Activated CD4-positive, alpha-beta T cell treated with anti-CD3 and anti-CD28 coated beads, Interleukin-2, amount 10 ng/mL, durations not matched to agents 24 days and 14 days (primary cell): ENCODE results near the gene CLTCL1. TPM values are rescaled to one million over a fixed set of nuclear protein-coding genes. Genes with fewer than 3 reads are reported as not detected.

ENCODE experiments used
- DNase-seq: peaks from one replicate; pipeline ENCODE4 v3.0.0; 2022
- H3K27ac Mint-ChIP-seq: one replicate; pipeline ENCODE4 v1.8.0; 2022; ENCODE audit warnings: mild to moderate bottlenecking, mixed read lengths
- H3K27me3 Mint-ChIP-seq: one replicate; pipeline ENCODE4 v1.8.0; 2022; ENCODE audit warnings: mixed read lengths
- H3K36me3 Mint-ChIP-seq: one replicate; pipeline ENCODE4 v1.8.0; 2022; ENCODE audit warnings: low read depth, mild to moderate bottlenecking, mixed read lengths
- H3K4me1 Mint-ChIP-seq: one replicate; pipeline ENCODE4 v1.8.0; 2021; ENCODE audit warnings: mixed read lengths
- H3K4me3 Mint-ChIP-seq: one replicate; pipeline ENCODE4 v1.8.0; 2022; ENCODE audit warnings: mild to moderate bottlenecking, moderate library complexity, mixed read lengths
- H3K9me3 Mint-ChIP-seq: one replicate; pipeline ENCODE4 v1.8.0; 2021; ENCODE audit warnings: mixed read lengths
- intact Hi-C: fragments of 100-400 bp; cut with micrococcal nuclease; formaldehyde crosslinking; loops from one replicate; pipeline ENCODE4 v1.15.1; 2023
- total RNA-seq: library from RNA; stranded (reverse); gene quantifications from 2 replicates; pipeline ENCODE4 v1.2.3, GENCODE V29; 2022

The CLTCL1 gene
- total RNA-seq, 1 donor from 2014 or later, result 1.3 TPM

- no peak for DNase-seq
- H3K36me3 Mint-ChIP-seq, result peaks cover 42% of the 10 kb centered on the region
- intact Hi-C loops, result no loop called here
- no peak overlapping the region for H3K4me3 Mint-ChIP-seq
- no peaks in the 10 kb centered on the region for H3K27me3 Mint-ChIP-seq
- peaks cover 2% of the 10 kb centered on the region for H3K4me1 Mint-ChIP-seq
- no peak overlapping the region for H3K27ac Mint-ChIP-seq
- H3K9me3 Mint-ChIP-seq, result no peaks in the 10 kb centered on the region
Measured at GRCh38 chr22:19138217-19139000, 153.1 kb downstream of the CLTCL1 start.

- no peak for DNase-seq
- no peaks in the 10 kb centered on the region for H3K4me1 Mint-ChIP-seq
- H3K27ac Mint-ChIP-seq, result no peak overlapping the region
- H3K9me3 Mint-ChIP-seq, result no peaks in the 10 kb centered on the region
- H3K36me3 Mint-ChIP-seq, result peaks cover 43% of the 10 kb centered on the region
- H3K4me3 Mint-ChIP-seq, result no peak overlapping the region
- no peaks in the 10 kb centered on the region for H3K27me3 Mint-ChIP-seq
- intact Hi-C loops, result no loop called here
Measured at GRCh38 chr22:19137384-19138216, 153.9 kb downstream of the CLTCL1 start.

GRCh38 chr22:19136915-19137314 lies 154.6 kb downstream of the CLTCL1 start:
- no peak overlapping the region for H3K27ac Mint-ChIP-seq
- peaks cover 41% of the 10 kb centered on the region for H3K36me3 Mint-ChIP-seq
- H3K4me1 Mint-ChIP-seq, result no peaks in the 10 kb centered on the region
- H3K4me3 Mint-ChIP-seq, result no peak overlapping the region
- H3K27me3 Mint-ChIP-seq, result no peaks in the 10 kb centered on the region
- no peak for DNase-seq
- intact Hi-C loops, result no loop called here
- no peaks in the 10 kb centered on the region for H3K9me3 Mint-ChIP-seq

- Mint-ChIP-seq H3K4me1 (no peaks in the 10 kb centered on the region), H3K27me3 (no peaks in the 10 kb centered on the region), H3K4me3 (no peak overlapping the region), H3K36me3 (peaks cover 28% of the 10 kb centered on the region), H3K9me3 (no peaks in the 10 kb centered on the region), H3K27ac (no peak overlapping the region)
- DNase-seq, result no peak
- intact Hi-C loops, result no loop called here
Measured at GRCh38 chr22:19134874-19135273, 156.6 kb downstream of the CLTCL1 start.

GRCh38 chr22:19134176-19134831 lies 157.2 kb downstream of the CLTCL1 start:
- Mint-ChIP-seq H3K27ac (no peak overlapping the region), H3K27me3 (no peaks in the 10 kb centered on the region), H3K9me3 (no peaks in the 10 kb centered on the region), H3K36me3 (peaks cover 26% of the 10 kb centered on the region), H3K4me1 (no peaks in the 10 kb centered on the region), H3K4me3 (no peak overlapping the region)
- DNase-seq, result no peak
- intact Hi-C loops, result no loop called here

- Mint-ChIP-seq H3K27ac (no peak overlapping the region), H3K4me3 (no peak overlapping the region)
Measured at GRCh38 chr22:19133561-19133960, 158.0 kb downstream of the CLTCL1 start.

GRCh38 chr22:19132693-19133400 lies 158.7 kb downstream of the CLTCL1 start:
- H3K4me1 Mint-ChIP-seq, result no peaks in the 10 kb centered on the region
- DNase-seq, result no peak
- H3K27me3 Mint-ChIP-seq, result no peaks in the 10 kb centered on the region
- no peak overlapping the region for H3K4me3 Mint-ChIP-seq
- no peaks in the 10 kb centered on the region for H3K9me3 Mint-ChIP-seq
- peaks cover 22% of the 10 kb centered on the region for H3K36me3 Mint-ChIP-seq
- H3K27ac Mint-ChIP-seq, result no peak overlapping the region
- intact Hi-C loops, result no loop called here

More at GRCh38 chr22:19133561-19133960, 158.0 kb downstream of the CLTCL1 start:
- Mint-ChIP-seq H3K36me3 (peaks cover 23% of the 10 kb centered on the region), H3K4me1 (no peaks in the 10 kb centered on the region), H3K27me3 (no peaks in the 10 kb centered on the region), H3K9me3 (no peaks in the 10 kb centered on the region)
- intact Hi-C loops, result no loop called here
- no peak for DNase-seq

- intact Hi-C loops, result no loop called here
- peaks cover 20% of the 10 kb centered on the region for H3K36me3 Mint-ChIP-seq
- no peak overlapping the region for H3K4me3 Mint-ChIP-seq
- no peak for DNase-seq
- no peaks in the 10 kb centered on the region for H3K4me1 Mint-ChIP-seq
- H3K27ac Mint-ChIP-seq, result no peak overlapping the region
- no peaks in the 10 kb centered on the region for H3K9me3 Mint-ChIP-seq
- no peaks in the 10 kb centered on the region for H3K27me3 Mint-ChIP-seq
Measured at GRCh38 chr22:19132153-19132552, 159.4 kb downstream of the CLTCL1 start.

- DNase-seq, result no peak
- peaks cover 16% of the 10 kb centered on the region for H3K36me3 Mint-ChIP-seq
- intact Hi-C loops, result no loop called here
- no peaks in the 10 kb centered on the region for H3K27me3 Mint-ChIP-seq
- H3K4me3 Mint-ChIP-seq, result no peak overlapping the region
- H3K27ac Mint-ChIP-seq, result no peak overlapping the region
- no peaks in the 10 kb centered on the region for H3K4me1 Mint-ChIP-seq
- no peaks in the 10 kb centered on the region for H3K9me3 Mint-ChIP-seq
Measured at GRCh38 chr22:19131685-19132015, 159.9 kb downstream of the CLTCL1 start.

- Mint-ChIP-seq H3K9me3 (no peaks in the 10 kb centered on the region), H3K4me1 (no peaks in the 10 kb centered on the region), H3K27ac (no peak within 1 kb of the TSS), H3K27me3 (no peaks in the 10 kb centered on the region), H3K4me3 (no peak within 1 kb of the TSS), H3K36me3 (peaks cover 11% of the 10 kb centered on the region)
- no peak for DNase-seq
- intact Hi-C loops, result no loop called here
Measured at GRCh38 chr22:19130959-19131684, 160.4 kb downstream of the CLTCL1 start, which contains the start of gene TSSK2. Gene TSSK2 (plus strand): TSS chr22:19131308. CDS start chr22:19131400, 92 bp downstream.

- H3K9me3 Mint-ChIP-seq, result no peaks in the 10 kb centered on the region
- no peak overlapping the region for H3K27ac Mint-ChIP-seq
- no peaks in the 10 kb centered on the region for H3K27me3 Mint-ChIP-seq
- no peak for DNase-seq
- no peak overlapping the region for H3K4me3 Mint-ChIP-seq
- peaks cover 5% of the 10 kb centered on the region for H3K36me3 Mint-ChIP-seq
- intact Hi-C loops, result no loop called here
- no peaks in the 10 kb centered on the region for H3K4me1 Mint-ChIP-seq
Measured at GRCh38 chr22:19129871-19130270, 161.6 kb downstream of the CLTCL1 start.
